Measurements from ENCODE around the gene OSBPL5.
"Not testable (repeated sequence)": the region's sequence is repeated elsewhere in the genome, so short reads cannot be mapped to it uniquely, and the experiment has no call there.

The OSBPL5 gene

DNA sequence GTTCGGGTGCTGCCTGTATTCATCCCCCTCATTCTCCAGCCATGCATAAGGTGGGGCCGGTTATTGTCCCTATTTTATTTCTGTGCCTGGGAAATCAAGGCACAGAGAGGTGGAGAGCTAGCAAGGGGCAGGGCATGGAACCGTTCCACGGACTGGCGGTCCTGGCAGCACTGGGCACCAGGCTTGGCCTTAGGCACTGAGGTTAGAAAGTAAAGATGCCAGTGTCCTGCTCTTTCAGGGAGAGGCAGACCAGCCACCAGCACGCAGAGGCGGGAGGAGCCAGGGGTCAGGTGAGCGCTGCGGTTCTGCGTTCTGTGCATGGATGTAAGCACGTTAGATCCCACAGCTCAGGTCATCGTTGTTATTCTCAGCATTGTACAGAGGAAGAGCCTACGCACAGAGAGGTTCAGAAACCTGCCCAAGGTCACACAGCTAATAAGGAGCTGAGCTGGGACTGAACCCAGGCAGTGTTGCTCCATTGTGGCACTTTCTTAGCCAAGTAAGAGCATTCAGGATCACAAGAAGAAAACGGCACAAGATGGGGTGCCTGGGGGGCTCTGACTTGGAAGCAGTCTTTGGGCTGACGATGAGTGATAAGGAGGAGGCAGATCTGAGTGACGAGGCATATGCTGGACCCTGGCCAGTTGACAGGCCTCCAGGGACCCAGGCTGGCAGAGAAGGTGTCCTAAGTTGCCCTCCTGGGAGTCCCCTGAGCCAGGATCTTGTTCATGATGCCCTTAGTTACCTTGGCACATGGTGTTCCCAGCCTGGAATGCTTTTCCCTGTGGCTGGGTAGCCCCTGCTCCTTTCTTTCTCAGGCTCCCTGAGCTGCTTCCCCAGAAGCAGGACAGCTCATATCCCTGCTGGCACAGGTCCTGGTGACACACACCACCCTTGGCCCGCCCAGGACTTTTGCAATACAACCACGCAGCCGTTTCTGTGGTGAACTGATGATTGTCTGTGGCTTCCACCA lies 41.1 kb downstream of the OSBPL5 start:
- DNase-seq (ENCODE audit: extremely low read depth in 1 of 2, low read depth in 1 of 2): peak in 1 of 2 donors; percentile 8

DNA sequence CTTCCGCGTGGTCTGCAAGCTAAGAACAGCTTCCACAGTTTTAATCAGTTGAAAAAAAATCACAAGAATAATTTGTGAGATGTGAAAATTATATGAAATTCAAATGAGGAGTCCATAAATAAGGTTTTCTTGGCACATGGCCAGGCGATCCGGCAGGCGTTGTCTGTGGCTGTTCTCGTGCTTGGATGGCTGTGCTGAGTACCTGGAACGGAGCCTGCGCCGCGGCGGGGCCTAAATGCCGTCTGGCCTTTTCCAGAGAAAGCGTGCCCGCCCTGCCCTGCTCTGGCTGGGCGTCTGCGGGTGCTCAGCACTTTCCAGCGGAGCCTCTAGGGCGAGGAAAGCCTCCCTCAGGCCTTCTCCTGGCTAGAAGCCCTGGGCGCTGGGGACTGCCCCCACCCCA lies 41.8 kb downstream of the OSBPL5 start:
- no peak for DNase-seq (ENCODE audit: extremely low read depth in 1 of 2, low read depth in 1 of 2)

- DNase-seq (ENCODE audit: extremely low read depth in 1 of 2, low read depth in 1 of 2): no peak
These were observed 42.3 kb downstream of the OSBPL5 start for GRCh38 chr11:3122775-3123201.

DNA sequence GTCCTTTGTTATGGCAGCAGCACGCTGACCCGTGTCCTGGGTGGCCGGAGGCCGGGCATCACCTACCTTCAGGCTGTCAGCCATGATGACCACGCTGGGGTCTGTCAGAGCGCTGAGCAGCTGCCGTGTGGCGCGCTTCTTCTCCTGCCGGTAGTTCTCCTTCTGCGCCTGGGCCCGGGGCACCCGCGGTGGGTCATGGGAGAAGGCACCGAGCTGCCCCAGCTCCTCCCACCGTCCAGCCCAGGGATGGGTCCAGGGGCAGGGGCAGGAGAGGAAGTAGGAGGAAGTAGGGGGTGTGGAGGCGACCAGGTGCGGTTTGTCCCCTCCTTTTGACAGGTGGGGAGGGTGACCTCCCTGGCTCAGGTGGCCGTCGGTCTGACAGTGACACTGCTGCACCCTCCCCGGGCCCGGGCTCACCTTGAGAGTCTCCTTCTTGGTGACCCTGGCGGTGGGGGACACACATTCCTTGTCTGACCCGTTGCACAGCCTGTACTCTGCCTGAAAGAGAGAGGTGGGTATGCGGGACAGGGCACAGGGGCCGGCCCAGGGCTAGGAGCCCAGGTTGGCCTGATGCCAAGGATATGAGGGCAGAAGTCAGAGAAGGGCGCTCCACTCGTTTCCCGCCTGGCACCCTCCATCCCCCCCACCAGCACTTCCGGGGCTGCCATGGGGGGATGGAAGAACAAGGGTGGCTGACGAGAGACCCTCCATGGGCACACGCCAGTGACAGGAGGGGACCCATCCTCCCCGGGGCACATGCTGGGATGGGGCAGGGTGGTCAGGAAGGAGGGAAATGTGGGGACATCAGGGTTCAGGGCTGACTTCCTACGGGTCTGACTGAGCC lies 43.0 kb downstream of the OSBPL5 start:
- DNase-seq (ENCODE audit: extremely low read depth in 1 of 2, low read depth in 1 of 2): no peak

DNA sequence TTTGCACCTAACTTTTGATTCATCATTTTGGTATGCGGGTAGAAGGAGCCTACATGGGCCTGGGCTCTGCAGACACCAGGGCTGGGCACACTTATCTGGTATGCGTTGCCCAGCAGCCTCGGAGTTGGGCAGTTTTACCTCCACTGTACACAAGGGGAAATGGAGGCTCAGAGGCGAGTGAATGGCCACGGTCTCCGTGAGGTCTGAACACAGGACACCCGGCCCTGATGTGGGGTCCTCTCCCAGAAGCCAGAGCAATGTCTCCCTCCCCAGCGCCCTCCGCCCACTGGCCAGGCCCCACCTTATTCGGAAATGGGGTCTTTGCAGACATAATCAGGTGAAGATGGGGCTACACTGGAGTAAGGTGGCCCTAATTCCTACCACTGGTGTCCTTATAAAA lies 43.7 kb downstream of the OSBPL5 start:
- no peak for DNase-seq (ENCODE audit: extremely low read depth in 1 of 2, low read depth in 1 of 2)

DNA sequence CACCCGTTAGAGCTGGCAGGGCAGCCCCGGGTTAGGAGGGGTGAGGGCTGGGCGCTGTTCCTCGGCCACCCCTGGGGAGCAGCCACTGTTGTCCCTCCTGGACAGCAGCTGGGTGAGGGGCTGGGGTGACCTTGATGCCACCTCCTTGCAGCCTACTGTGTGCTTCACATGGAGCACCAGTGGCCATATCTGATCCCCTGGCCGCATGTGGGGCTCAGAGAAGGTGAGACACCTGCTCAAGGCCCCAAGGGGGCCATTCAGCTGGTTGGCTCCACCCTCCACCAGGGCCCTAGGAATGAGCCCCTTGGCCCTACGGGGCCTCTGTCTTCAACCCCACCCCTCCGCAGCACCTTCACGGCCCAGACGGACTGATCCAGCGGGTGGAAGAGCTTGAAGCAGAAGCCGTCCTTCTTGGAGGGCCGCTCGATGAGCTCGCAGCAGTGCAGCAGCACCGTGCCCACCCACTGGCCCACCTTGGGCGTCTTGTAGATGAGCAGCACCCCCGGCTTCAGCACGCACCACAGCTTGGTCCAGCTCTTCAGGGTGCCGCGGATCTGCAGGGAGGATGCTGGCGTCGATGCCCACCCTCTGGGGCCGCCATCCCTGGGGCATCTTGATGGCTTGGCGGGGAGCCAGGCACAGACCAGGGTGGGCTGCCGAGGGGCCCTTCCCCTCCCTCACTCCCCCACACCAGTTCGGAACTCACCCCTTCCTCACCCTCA lies 44.9 kb downstream of the OSBPL5 start:
- no peak for DNase-seq (ENCODE audit: extremely low read depth in 1 of 2, low read depth in 1 of 2)

DNA sequence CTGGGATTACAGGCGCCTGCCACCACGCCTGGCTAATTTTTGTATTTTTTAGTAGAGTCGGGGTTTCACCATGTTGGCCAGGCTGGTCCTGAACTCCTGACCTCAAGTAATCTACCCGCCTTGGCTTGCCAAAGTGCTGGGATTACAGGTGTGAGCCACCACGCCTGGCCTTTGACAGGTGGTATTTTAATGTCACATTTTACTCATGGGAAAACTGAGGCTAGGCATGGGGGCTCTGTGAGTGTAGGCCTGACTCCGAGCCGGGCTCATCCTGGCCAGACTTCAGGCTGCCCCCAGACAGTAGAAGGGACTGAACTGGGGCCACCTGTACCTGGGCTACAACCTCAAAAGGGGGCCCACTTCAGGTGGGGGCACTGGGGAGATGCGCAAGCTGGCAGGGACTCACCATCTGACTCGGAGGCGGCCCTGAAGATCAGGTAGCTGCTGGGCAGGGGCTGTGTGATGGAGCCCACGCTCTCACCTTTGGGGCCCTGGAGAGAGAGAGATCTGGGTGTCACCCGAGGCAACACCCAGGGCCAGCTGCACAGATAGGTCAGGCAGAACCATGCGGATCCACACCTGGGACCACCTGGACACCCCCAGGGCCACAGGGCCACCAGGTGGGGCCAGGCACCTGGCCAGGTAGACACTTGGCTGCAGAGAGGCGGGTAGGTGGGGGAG lies 45.8 kb downstream of the OSBPL5 start:
- no peak for DNase-seq (ENCODE audit: extremely low read depth in 1 of 2, low read depth in 1 of 2)

- DNase-seq (ENCODE audit: extremely low read depth in 1 of 2, low read depth in 1 of 2): no peak
These were observed 49.8 kb downstream of the OSBPL5 start for GRCh38 chr11:3115321-3115720.

DNA sequence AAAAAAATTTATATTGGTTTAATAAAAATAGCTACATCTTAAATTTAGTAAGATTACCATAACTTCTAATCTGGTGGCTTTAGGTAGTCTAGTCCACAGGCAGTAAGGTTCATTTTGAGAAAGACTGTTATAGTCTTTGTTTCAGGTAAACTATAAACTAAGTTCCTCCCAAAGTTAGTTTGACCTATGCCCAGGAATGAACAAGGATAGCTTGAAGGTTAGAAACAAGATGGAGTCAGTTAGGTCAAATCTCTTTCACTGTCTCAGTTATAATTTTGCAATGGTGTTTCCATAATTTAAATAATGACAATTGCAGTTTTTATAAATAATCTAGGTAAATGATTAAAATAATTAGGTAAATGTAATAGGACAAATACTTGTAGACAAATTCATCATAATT lies 51.4 kb downstream of the OSBPL5 start:
- DNase-seq (ENCODE audit: extremely low read depth in 1 of 2, low read depth in 1 of 2): not testable (repeated sequence)

- no peak for DNase-seq (ENCODE audit: extremely low read depth in 1 of 2, low read depth in 1 of 2)
These were observed 53.0 kb downstream of the OSBPL5 start for GRCh38 chr11:3111919-3112690.

GRCh38 chr11:3111466-3111865 lies 53.6 kb downstream of the OSBPL5 start:
- no peak for DNase-seq (ENCODE audit: extremely low read depth in 1 of 2, low read depth in 1 of 2)

DNA sequence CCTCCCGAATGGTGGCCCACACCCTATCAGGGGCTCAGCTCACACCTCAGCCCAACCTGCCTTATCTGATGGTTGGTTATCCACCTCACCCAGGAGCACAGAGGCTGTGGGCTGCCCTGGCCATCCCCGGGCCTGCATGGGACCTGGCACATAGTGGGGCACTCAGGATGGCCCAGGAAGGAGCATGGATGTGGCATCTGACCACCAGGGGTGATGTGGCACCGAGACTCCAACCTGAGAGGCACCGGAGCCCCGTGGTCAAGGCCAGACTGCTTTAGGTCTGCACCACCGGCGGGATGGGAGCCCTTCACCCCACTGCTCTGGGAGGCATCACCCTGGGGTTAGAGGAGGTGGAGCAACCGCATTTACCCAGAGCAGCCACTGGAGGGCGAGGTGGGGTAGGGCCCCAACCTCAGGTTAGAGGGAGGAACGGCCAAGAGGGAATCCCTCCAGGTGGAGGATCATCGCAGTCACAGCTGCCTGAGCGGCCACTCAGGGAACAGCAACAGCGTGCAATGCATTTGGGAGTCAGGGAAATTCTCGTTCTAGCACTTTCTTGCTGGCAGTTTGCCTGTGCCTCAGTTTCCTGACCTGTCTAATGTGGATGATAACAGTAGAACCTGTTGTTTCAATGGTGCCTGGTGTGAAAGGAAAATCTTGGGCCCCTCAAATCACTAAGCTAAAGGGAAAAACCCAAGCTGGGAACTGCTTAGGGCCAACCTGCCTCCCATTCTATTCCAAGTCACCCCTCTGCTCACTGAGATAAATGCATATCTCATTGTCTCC lies 55.0 kb downstream of the OSBPL5 start:
- DNase-seq (ENCODE audit: extremely low read depth in 1 of 2, low read depth in 1 of 2): peak; percentile 14 to 23

DNA sequence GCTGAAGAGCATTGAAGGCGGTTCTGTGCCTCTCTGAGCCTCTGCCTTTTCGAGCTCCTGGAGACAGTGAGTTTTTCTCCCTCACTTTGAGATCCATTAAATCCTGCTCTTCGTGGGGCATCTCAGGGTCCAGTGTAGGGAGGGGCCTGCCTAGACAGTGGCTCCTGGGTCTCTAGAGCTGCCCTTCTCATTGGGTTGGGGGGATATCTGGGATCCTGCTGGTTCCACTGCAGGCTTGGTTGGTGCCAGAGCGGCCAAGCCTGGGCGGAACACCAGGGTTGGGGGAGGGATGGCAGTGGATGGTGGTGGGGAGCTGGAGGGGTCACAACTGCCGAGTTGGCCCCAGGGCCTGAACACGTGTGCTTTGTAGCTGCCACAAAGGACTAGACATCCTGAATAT lies 55.7 kb downstream of the OSBPL5 start:
- no peak for DNase-seq (ENCODE audit: extremely low read depth in 1 of 2, low read depth in 1 of 2)

GRCh38 chr11:3108183-3108721 lies 56.9 kb downstream of the OSBPL5 start:
- DNase-seq (ENCODE audit: extremely low read depth in 1 of 2, low read depth in 1 of 2): no peak

- no peak for DNase-seq (ENCODE audit: extremely low read depth in 1 of 2, low read depth in 1 of 2)
These were observed 57.4 kb downstream of the OSBPL5 start for GRCh38 chr11:3107608-3108182.

DNA sequence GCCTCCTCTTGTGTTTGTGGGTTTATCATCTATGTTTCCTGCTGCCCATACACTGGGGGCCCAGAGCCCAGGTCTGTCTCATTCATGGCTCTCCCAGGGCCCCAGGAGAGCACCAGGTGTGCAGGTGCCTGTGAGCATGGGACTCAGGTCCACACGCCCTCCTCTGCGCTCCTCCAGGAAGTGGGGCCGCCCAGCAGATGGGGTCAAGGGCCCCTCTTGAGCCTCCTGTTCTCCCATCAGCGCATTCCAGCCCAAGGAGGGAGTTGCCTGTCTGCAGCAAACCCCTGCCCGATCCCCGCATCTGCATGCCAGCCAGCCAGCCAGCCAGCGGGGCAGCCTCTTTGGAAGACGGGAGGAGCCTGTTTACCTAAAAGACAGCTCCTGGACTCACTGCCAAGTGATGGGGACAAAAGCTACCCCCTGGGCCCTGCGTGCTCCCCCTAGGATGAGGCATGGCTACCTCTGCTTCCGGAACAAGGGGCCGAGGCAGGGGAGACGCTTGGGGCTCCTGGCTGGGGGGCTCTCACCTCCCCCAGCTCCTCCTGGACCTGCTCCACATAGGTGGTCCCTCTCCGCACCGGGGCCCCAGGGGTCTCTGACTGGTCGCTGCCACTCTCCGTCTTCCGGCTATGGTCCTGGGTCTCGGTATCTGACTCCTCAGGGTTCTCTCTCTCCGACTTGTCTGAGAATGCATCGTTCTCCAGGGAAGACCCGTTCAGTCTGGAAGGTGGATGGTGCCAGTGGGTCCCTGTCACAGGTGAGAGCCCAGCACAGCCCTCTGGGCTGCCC lies 58.2 kb downstream of the OSBPL5 start:
- DNase-seq (ENCODE audit: extremely low read depth in 1 of 2, low read depth in 1 of 2): no peak
